NCI-H2196 treated with DMSO at 0.1 percent for 48 hours (cell line): ENCODE measurements around the gene C2CD4A.

ENCODE experiments used
- DNase-seq: peaks from one replicate; lab custom pipeline; 2025; ENCODE audit not compliant: unreplicated experiment; lab: John Stamatoyannopoulos, UW

Gene C2CD4A

DNA sequence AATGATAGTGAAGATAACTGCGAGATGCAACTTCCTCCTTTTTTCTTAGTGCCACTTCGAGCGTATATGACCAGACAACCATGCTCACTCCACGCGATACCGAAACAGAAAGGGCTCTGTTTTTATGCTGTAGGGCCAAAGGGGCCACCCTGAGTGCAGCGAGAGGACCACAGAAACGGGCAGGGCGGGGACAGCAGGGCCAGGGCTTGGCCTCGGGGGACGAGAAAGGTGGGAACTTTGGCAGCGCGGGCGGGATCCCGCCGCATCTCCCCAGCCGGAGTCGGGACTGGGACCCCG lies 7.0 kb upstream of the C2CD4A start:
- DNase-seq: no peak

GRCh38 chr15:62060113-62060895 lies 6.5 kb upstream of the C2CD4A start, which contains the start of gene VPS13C:
VPS13C (minus strand) TSS chr15:62060447; CDS start chr15:62060374, 73 bp downstream.
- peak; percentile 73 for DNase-seq

DNA sequence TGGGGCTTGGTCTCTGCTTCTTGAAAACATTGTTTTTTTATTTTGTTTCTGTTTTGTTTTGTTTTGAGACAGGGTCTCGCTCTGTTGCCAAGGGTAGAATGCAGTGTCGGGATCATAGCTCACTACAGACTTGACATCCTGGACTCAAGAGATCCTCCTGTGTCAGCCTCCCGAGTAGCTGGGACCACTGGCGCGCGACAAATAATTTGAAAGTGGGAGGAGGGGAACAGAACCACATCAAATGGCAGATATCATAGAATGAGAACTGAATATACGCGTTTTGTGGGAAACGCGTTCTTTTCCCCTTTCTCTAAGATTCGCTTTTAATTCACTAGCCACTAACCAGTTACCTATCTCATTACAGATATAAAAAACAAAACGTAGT lies 5.9 kb upstream of the C2CD4A start:
- no peak for DNase-seq

GRCh38 chr15:62063825-62064635 lies 2.7 kb upstream of the C2CD4A start:
- DNase-seq: no peak

DNA sequence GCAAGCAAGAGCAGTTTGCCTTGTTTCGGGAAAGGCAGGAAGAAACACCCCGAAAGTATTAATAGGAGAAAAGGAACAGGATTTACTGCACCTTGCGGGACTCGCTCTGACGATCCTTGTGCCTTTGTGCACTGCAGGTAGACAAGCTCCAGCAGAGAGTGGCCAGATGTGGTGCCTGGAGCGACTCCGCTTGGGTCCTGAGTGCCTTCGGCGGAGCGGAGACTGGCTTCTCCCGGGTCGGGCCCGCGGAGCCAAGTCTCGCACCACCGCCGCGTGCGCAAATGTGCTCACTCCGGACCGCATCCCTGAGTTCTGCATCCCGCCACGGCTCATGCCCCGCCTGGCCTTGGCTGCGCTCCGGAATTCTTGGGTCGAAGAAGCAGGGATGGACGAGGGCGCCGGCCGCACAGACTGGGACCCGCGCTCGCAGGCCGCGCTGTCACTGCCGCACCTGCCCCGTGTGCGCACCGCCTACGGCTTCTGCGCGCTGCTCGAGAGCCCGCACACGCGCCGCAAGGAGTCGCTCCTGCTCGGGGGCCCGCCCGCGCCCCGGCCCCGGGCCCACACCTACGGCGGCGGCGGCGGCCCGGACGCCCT lies 769 bp downstream of the C2CD4A start:
- no peak for DNase-seq

DNA sequence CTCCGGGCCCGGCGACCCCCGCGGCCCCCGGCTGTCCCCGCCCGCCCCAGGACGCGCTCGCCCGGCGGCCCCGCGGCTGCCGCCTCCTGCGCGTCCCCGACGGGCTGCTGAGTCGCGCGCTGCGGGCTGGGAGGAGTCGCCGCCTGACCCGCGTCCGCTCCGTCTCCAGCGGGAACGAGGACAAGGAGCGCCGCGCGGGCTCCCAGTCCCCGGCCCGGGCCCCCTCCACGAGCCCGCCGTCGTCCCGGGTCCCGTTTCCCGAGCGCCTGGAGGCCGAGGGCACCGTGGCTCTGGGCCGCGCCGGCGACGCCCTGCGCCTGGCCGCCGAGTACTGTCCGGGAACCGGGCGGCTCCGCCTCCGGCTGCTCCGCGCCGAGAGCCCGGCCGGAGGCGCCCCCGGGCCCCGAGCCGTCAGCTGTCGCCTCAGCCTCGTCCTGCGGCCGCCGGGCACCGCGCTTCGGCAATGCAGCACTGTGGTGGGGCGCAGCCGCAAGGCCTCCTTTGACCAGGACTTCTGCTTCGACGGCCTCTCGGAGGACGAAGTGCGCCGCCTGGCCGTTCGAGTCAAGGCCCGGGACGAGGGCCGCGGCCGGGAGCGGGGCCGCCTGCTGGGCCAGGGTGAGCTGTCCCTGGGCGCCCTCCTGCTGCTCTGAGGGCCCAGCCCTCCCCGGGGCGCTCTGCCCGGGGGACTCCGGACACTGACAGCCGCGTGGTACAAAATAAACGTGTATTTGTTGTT lies 1.5 kb downstream of the C2CD4A start:
- DNase-seq: no peak

GRCh38 chr15:62068810-62069167 lies 2.0 kb downstream of the C2CD4A start:
- DNase-seq: no peak

GRCh38 chr15:62069551-62069950 lies 2.8 kb downstream of the C2CD4A start:
- DNase-seq: no peak

DNA sequence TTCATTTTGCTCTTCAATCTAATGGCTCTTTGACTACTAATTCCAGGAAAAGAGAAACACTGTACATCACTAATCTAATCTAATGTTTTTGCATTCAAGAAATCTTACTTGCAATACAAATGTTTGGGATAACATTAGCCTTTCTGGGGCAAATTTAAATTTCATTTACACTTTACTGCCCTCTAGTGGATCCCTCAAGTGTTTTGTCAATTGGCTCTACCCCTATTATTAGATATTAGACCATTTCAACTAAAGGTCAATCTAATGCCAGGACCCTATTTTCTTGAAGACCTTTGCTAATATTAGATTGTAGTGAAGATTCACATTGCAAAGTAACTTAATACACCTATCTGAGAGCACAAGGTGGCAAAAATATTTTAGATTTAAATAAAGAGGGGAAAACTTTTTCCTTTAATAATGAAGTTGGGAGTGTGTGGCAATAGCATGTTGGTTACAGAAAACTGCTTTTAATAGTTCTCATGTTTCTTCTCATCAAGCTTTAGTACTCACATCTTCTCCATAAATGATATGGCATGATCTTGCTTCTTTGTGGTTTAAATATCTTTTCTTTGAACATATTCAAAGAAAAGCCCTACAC lies 5.0 kb downstream of the C2CD4A start:
- no peak for DNase-seq

GRCh38 chr15:62075595-62076277 lies 9.0 kb downstream of the C2CD4A start:
- peak; percentile 65 for DNase-seq

DNA sequence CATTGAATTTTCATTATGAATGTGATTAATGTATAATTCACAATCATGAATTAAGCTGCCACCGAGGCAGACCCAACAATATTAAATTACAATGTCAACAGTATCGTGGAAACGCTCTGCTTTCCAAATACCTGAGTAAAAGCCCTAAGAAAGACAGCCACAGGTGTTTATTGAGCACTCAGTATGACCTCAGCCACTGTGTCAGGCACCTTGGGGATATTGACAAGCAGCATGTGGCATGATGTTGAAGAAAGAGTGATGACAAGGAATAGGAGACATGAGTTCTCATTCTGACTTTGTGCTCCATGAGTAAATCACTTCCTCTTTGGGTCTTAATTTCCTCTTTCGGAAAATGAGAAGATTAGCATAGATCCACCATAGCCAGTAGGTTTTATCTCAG lies 12.8 kb downstream of the C2CD4A start:
- no peak for DNase-seq

- no peak for DNase-seq
Measured at GRCh38 chr15:62083194-62084154, 16.7 kb downstream of the C2CD4A start.

GRCh38 chr15:62085740-62086139 lies 19.0 kb downstream of the C2CD4A start:
- no peak for DNase-seq

DNA sequence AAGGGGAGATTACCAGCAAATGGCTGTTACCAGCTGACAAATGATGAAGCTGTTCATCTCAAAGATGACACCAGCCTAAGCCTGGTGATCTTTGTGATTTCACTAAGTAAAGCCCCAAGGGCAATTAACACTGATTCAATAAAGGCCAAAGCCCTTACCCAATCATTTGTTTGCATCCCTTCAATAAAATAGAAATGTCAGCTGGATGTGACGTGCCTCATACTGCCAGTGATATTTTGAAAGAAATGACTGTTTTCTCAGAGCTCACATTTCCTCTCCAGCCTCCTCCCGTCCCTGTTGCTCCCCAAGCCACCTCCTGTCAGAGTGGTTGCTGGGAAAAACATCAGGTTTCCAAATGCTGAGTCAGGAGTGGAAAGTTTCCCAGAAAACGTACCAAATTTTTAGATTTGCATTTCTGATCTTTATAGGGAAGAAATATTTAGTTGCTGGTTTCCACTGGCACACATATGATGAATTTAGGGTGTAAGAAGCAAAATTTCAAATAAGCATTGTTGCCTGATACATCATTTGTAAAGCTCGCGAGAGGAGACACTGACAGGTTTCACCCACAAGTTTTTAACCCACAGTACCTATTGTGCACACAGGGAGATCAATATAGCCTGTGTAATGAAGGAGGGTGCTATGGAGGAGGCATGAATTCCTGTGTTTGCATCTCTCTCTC lies 21.0 kb downstream of the C2CD4A start:
- DNase-seq: no peak

DNA sequence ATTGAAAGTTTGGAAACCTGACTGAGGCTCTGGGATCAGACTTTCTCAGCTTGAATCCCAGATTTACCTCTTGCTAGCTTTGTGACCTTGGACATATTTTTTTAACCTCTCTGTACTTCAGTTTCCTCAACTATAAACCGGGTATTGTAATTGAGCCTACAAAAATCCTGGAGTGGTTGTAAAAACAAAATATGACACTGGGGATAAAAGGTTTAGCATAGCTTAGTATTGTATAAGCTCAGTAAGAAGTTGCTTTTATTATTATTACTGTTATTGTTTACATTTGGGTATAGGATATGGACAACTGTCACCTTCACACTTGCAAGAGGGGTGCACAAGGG lies 21.5 kb downstream of the C2CD4A start:
- no peak for DNase-seq

DNA sequence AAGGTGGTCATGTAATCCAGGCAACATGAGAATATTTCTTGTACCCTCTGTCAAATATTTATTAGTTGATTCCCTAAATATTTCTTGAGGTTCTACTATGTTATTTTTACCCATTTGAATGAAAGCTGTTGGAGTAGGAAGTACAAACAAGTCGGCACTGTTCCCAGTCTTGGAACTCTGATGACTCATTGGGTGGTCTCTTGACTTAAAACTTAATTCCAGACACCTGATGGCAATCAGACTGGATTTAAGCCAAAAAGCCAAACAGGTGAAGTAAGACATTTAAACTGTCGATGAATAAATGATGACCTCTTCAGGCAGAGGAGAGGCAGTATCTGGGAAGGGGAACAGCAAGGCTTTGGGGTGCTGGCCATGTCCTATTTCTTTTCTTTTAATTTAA lies 22.8 kb downstream of the C2CD4A start:
- DNase-seq: no peak

DNA sequence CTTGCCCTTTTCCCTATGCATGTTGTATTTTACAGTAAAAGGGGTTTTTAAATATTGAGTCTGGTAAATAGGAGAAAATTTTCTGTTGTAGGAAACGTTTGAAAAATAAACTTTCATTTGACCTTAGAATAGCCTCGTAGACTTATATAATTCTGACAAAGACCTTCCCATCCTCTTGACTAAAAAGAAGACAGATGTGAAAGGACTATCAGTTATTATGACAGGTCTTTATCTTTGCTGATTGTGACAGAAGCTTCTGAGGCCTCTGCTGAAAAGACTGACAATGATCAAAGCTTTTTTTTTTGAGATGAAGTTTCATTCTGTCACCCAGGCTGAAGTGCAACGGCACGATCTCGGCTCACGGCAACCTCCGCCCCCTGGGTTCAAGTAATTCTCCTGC lies 24.2 kb downstream of the C2CD4A start:
- no peak for DNase-seq

GRCh38 chr15:62093809-62094208 lies 27.0 kb downstream of the C2CD4A start:
- no peak for DNase-seq

GRCh38 chr15:62094388-62094787 lies 27.6 kb downstream of the C2CD4A start:
- no peak for DNase-seq
